KMS-11 (cell line): Measurements from ENCODE around the gene GARIN3.

Source experiments
- H2AFZ ChIP-seq: fragments of 200-600 bp; sonication (generic); 2 replicates; pipeline ENCODE4 v1.6.1; 2016; ENCODE audit warnings: antibody characterized with exemption, mixed run types, low read depth
- H3K27ac ChIP-seq: fragments of 200-600 bp; sonication (generic); 2 replicates; pipeline ENCODE4 v1.6.1; 2016; ENCODE audit warnings: mild to moderate bottlenecking, mixed run types
- H3K27me3 ChIP-seq: fragments of 200-600 bp; sonication (generic); 2 replicates; pipeline ENCODE4 v1.6.1; 2017; ENCODE audit warnings: mild to moderate bottlenecking, low read depth, mixed run types, moderate library complexity; ENCODE audit not compliant: insufficient read depth
- H3K36me3 ChIP-seq: fragments of 200-600 bp; sonication (generic); 2 replicates; pipeline ENCODE4 v1.6.1; 2017; ENCODE audit warnings: mild to moderate bottlenecking, mixed run types; ENCODE audit not compliant: insufficient read depth
- H3K4me1 ChIP-seq: fragments of 200-600 bp; sonication (generic); 2 replicates; pipeline ENCODE4 v1.6.1; 2016; ENCODE audit warnings: mild to moderate bottlenecking, low read depth, mixed run types; ENCODE audit not compliant: poor library complexity, severe bottlenecking
- H3K4me2 ChIP-seq: fragments of 200-600 bp; sonication (generic); 2 replicates; pipeline ENCODE4 v1.7.0; 2016; ENCODE audit warnings: mild to moderate bottlenecking, mixed run types
- H3K4me3 ChIP-seq: fragments of 200-600 bp; sonication (generic); IDR thresholded peaks from 2 replicates; pipeline ENCODE4 v1.6.1; 2017; ENCODE audit warnings: low read depth, low read length, mixed read lengths; ENCODE audit not compliant: insufficient read depth
- H3K79me2 ChIP-seq: fragments of 200-600 bp; sonication (generic); 2 replicates; pipeline ENCODE4 v1.6.1; 2016; ENCODE audit warnings: low read depth, mixed run types; ENCODE audit not compliant: insufficient read depth
- H3K9ac ChIP-seq: fragments of 200-600 bp; sonication (generic); 2 replicates; pipeline ENCODE4 v1.6.1; 2016; ENCODE audit warnings: mild to moderate bottlenecking, mixed run types
- H4K20me1 ChIP-seq: fragments of 200-600 bp; sonication (generic); 2 replicates; pipeline ENCODE4 v1.6.1; 2016; ENCODE audit warnings: mild to moderate bottlenecking, mixed run types; ENCODE audit not compliant: insufficient read depth
- TF ChIP-seq, protein P1 (sequence below): fragments of 200-600 bp; sonication (generic); conservative IDR thresholded peaks from 2 replicates; pipeline ENCODE4 v1.6.1; 2017; ENCODE audit warnings: low read depth, mild to moderate bottlenecking, antibody characterized with exemption, low read length, moderate library complexity, mixed read lengths

GARIN3 gene

DNA sequence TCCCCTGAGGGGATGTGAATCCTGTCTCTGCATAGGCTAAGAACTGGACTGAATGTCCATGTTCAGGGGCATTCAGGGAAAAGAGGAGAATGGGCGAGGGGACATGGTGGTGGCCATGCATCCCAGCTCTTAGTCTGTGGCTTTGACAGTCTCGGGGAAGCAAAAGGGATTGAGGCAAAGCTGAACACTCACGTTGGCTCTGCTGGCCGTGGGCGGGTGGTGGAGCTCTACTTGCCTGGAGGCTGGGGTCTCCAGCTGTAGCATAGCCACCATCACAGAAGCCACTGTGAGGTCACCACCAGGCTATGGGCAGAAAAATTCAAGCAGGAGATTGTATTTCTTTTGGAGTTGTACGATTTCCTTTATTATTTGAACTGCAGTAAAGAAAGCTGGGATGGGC, 4.1 kb downstream of the GARIN3 start:
- H3K36me3 ChIP-seq, result no peaks in the 10 kb centered on the region
- H3K27ac ChIP-seq, result no peak overlapping the region
- H4K20me1 ChIP-seq, result no peaks in the 10 kb centered on the region
- H3K27me3 ChIP-seq, result no peaks in the 10 kb centered on the region
- H3K79me2 ChIP-seq, result no peaks in the 10 kb centered on the region
- H3K4me2 ChIP-seq, result no peak overlapping the region
- no peak overlapping the region for H2AFZ ChIP-seq
- TF ChIP-seq, protein P1, sequence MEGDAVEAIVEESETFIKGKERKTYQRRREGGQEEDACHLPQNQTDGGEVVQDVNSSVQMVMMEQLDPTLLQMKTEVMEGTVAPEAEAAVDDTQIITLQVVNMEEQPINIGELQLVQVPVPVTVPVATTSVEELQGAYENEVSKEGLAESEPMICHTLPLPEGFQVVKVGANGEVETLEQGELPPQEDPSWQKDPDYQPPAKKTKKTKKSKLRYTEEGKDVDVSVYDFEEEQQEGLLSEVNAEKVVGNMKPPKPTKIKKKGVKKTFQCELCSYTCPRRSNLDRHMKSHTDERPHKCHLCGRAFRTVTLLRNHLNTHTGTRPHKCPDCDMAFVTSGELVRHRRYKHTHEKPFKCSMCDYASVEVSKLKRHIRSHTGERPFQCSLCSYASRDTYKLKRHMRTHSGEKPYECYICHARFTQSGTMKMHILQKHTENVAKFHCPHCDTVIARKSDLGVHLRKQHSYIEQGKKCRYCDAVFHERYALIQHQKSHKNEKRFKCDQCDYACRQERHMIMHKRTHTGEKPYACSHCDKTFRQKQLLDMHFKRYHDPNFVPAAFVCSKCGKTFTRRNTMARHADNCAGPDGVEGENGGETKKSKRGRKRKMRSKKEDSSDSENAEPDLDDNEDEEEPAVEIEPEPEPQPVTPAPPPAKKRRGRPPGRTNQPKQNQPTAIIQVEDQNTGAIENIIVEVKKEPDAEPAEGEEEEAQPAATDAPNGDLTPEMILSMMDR, result no peak
- no peaks in the 10 kb centered on the region for H3K4me1 ChIP-seq
- H3K9ac ChIP-seq, result no peak overlapping the region
- no peak overlapping the region for H3K4me3 ChIP-seq

DNA sequence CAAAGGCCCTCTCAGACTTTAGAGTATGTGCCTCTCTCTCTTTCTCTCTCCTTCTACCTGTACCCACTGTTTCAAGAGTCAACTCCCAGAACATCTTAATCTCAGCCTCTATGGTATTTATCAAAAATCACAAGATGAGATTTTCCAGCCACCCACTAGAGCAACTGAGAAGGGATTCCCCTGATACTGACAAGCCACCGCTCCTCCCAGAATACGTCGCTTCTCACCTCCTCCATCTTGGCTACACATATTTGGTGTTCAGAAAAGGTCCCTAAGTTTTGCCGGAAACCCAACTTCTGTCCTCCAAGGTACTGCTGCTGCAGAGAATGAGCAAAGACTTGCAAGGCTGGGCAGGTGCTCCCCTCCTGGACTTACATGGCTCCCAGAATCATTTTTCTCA, 6.1 kb downstream of the GARIN3 start:
- Histone ChIP-seq H2AFZ (no peak overlapping the region), H3K79me2 (no peaks in the 10 kb centered on the region), H3K36me3 (no peaks in the 10 kb centered on the region), H3K4me3 (no peak overlapping the region), H3K9ac (no peak overlapping the region), H4K20me1 (no peaks in the 10 kb centered on the region), H3K4me1 (no peaks in the 10 kb centered on the region), H3K27ac (no peak overlapping the region), H3K27me3 (no peaks in the 10 kb centered on the region), H3K4me2 (no peak overlapping the region)
- TF ChIP-seq, protein P1, result no peak

DNA sequence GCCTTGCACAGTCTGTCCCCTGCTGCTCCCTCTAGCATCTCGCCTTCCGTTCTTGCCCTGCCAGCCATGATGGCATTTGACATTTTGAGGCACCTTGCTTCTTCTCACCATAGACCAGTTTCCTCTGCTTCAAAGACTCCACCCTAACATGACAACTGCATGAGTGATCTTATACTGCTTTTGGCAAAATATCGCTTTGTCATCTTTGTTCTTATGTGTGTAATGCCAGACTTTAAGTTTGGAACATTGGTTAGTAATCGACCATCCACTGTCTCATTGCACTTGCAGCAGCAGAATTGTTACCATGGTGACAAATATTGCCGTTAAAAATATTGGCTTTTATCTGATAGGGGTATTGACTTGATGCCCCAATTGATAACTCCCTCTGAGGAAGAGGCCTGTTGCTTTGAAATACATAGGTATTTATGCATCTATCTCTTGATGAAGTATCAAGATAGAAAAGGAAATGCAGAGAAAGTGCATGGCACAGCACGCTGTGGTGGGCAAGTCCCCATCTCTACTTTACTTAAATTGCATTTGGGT, 6.8 kb downstream of the GARIN3 start:
- Histone ChIP-seq H2AFZ (no peak overlapping the region), H3K36me3 (no peaks in the 10 kb centered on the region), H3K9ac (no peak overlapping the region), H3K4me3 (no peak overlapping the region), H3K27ac (no peak overlapping the region), H3K4me2 (no peak overlapping the region), H3K4me1 (no peaks in the 10 kb centered on the region), H4K20me1 (no peaks in the 10 kb centered on the region), H3K79me2 (no peaks in the 10 kb centered on the region), H3K27me3 (no peaks in the 10 kb centered on the region)
- TF ChIP-seq, protein P1, result no peak

DNA sequence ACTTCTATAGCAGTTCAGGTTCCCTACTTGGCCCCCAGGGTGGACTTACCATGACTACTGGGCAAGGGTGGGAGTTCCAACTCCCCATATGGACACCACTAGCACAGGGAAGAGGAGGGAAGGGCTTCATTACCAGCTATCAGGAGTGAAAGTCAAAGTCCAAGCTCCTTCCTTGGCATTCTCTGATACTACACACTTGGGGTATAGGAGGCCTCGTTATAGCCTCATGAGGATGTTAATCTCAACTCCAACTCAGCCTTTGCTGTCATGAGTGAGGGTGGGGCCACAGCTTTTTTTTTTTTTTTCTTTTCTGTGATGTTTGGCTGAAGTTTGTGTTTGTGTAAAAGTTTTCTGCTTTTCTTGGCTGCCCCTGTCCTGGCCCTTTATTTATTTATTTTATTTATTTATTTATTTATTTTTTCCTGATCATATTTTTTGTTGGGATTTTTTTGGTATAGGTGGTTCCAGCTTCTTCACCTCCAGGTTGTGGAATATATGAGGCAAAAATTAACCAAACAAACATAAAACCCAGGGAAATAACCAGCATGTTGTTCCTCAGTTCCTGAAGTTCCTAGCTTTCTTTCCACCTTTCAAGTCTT, 8.7 kb downstream of the GARIN3 start:
- Histone ChIP-seq H3K4me3 (no peak overlapping the region), H3K36me3 (no peaks in the 10 kb centered on the region), H2AFZ (no peak overlapping the region), H3K4me1 (no peaks in the 10 kb centered on the region), H3K27ac (no peak overlapping the region), H3K9ac (no peak overlapping the region), H3K27me3 (no peaks in the 10 kb centered on the region), H3K79me2 (no peaks in the 10 kb centered on the region), H4K20me1 (no peaks in the 10 kb centered on the region), H3K4me2 (no peak overlapping the region)
- TF ChIP-seq, protein P1, result no peak
